Renal cortex interstitium (tissue), 15 donors: ENCODE data around the gene SLAMF6. TPM values are rescaled to one million over a fixed set of nuclear protein-coding genes. Genes with fewer than 3 reads are reported as not detected.
"Not testable (repeated sequence)": the region's sequence is repeated elsewhere in the genome, so short reads cannot be mapped to it uniquely, and the experiment has no call there.

Source experiments
- DNase-seq, 11 donors: peaks; one replicate each; pipeline ENCODE4 v3.0.0-alpha.2; 2013; ENCODE audit warnings: low read depth in 9 of 11, low spot score in 4 of 11; ENCODE audit errors: extremely low read depth in 1 of 11
- long read RNA-seq, 16 experiments: transcript quantifications; one replicate each; lab custom pipeline, GENCODE V29; 2026
- polyA plus RNA-seq, 3 donors: library from polyadenylated mRNA; unstranded; fragments of 120-200 nt; gene quantifications; one replicate each; pipeline ENCODE4 v1.2.1, GENCODE V29; 2013; ENCODE audit not compliant: insufficient read length in 3 of 3

The SLAMF6 gene
- polyA plus RNA-seq = under 1 TPM; 0.04 to 0.11 (median 0.11) TPM
- long read RNA-seq, donor 1 = 0 reads
- long read RNA-seq, donor 2 = 0 reads
- long read RNA-seq, donor 3 = 0 reads
- long read RNA-seq, donor 4 = 0 reads
- long read RNA-seq, donor 5 = 0 reads
- long read RNA-seq, donor 6 = 0 reads
- long read RNA-seq, donor 7 = 0 reads
- long read RNA-seq, donor 8 = 0 reads
- long read RNA-seq, donor 9 = 0 reads
- long read RNA-seq, donor 10 = 0 reads
- long read RNA-seq, donor 11 = 0 reads
- long read RNA-seq, donor 12 = 0 reads
- long read RNA-seq, donor 13 = 0 reads
- long read RNA-seq, donor 14 = 0 reads
- long read RNA-seq, donor 15 = 0 reads
- long read RNA-seq, donor 16 = 0 reads

DNA sequence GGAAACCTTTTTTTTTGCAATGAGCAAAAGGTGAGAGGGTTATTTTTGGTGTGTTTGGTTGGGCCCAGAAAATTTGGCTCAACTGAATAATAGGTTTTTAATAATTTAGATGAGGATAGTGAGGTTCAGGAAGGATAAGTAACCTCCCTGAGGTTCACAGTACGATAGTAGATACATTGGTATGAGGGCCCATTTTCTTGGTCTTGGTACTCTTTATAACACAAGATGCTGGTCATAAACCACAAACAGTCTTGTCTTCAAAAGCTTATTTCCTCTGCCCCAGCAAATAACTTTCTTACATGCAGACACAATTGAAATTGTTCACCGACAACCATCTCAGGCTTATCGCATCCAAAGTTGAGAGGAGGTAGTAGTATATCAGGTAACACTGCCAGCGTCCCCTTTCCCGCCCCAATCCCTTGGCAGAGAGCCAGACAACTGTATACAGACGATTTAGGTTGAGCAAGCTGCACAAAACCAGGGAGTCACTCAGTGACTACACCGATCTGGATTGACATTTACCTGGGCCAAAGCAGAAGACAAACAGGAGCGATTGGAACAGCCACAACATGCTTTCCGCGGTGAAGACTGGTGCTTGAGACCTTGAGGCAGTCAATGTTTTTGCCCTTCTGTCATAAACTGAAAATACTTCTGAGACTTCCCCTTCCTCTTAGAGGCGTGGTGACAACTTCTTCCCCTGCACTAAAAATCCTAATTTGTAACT, at the start of gene SLAMF6:
Gene SLAMF6 (minus strand): TSS at position 634 of the 724 bp plus-strand sequence. CDS start 63 bp downstream, at position 571.
- no peak for DNase-seq

DNA sequence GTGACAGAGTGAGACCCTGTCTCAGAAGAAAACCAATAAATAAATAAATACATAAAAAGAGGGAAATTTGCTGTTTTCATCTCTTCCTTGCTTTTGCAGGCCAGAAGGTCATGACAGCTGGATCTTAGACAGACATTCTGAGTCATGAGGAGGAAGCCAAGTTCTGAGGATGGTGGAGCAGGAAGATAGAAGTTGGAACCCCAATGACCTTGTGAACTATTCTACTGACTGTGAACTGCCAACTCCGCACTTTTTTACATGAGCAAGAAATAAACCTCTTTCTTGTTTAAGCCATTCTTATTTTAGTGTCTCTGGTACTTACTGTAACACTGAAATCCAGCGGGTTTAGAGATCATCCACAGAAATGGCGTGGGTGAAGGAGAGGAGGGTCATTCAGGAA, 47.8 kb upstream of the SLAMF6 start:
- no peak for DNase-seq

DNA sequence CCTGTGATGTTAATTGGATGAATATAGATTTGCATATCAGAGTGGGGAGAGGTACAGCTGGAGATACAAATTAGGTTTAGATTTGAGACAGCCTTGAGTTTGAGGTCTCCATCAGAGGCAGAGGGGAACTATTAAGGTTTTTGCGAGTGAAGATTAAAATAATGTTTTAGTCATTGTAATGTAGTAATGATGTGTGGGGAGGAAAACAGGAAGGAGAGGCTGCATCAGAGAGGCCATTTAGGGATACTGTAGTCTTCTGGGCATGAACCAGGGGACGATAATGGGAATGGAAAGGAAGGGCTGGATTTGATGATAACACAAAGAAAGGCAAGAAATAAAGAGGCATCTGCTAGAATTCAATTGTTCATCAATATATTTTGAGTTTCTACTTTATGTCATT, 46.8 kb upstream of the SLAMF6 start:
- no peak for DNase-seq

- no peak for DNase-seq
Observed at GRCh38 chr1:160567858-160568682, 45.0 kb upstream of the SLAMF6 start.

- DNase-seq = no peak
Observed at GRCh38 chr1:160567341-160567740, 44.3 kb upstream of the SLAMF6 start.

DNA sequence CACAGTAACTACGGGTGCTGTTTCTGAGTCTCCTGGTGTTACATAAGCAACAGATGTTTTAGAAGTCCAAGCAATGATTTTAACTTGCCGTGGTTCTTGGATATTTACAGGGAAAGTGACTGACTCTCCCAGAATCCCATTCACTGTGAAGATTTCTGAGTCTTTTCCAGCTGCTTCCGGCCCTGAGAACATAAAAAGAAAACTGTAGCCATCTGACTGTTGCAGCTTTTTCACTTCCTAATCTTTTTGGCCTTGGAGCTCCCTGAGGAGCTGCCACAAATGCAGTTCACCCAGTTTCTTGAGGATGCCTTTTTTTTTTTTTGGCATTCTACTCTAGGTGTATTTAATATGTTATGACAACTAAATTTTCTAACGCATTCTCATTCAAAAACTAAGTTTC, 42.5 kb upstream of the SLAMF6 start:
- no peak for DNase-seq

- not testable (repeated sequence) for DNase-seq
Observed at GRCh38 chr1:160563230-160563629, 40.2 kb upstream of the SLAMF6 start.

GRCh38 chr1:160562745-160563144, 39.7 kb upstream of the SLAMF6 start:
- not testable (repeated sequence) for DNase-seq

DNA sequence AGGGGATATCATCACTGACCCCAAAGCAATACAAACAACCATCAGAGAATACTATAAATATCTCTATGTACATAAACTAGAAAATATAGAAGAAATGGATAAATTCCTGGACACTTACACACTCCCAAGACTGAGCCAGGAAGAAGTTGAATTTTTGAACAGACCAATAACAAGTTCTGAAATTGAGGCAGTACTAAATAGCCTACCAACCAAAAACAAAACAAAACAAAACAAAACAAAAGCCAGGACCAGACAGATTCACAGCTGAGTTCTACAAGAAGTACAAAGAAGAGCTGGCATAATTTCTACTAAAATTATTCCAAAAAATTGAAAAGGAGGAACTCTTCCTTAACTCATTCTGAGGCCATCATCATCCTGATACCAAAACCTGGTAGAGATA, 37.8 kb upstream of the SLAMF6 start:
- no peak for DNase-seq

DNA sequence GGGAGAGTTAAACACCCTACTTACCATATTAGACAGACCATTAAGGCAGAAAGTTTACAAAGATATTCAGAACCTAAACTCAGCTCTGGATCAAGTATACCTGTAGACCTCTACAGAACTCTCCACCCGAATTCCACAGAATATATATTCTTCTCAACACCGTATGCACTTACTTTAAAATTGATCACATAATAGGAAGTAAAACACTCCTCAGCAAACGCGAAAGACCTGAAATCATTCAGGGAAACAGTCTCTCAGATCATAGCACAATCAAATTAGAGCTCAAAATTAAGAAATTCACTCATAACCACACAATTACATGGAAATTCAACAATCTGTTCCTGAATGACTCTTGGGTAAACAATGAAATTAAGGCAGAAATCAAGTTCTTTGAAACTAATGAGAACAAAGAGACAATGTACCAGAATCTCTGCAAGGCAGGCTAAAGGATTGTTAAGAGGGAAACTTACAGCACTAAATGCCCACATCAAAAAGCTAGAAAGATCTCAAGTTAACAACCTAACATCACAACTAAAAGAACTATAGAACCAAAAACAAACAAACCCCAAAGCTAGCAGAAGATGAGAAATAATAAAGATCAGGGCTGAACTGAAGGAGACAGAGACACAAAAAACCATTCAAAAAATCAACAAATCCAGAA, 37.1 kb upstream of the SLAMF6 start:
- DNase-seq = no peak

GRCh38 chr1:160559437-160559836, 36.4 kb upstream of the SLAMF6 start:
- not testable (repeated sequence) for DNase-seq

GRCh38 chr1:160558660-160559380, 35.8 kb upstream of the SLAMF6 start:
- DNase-seq = no peak

DNA sequence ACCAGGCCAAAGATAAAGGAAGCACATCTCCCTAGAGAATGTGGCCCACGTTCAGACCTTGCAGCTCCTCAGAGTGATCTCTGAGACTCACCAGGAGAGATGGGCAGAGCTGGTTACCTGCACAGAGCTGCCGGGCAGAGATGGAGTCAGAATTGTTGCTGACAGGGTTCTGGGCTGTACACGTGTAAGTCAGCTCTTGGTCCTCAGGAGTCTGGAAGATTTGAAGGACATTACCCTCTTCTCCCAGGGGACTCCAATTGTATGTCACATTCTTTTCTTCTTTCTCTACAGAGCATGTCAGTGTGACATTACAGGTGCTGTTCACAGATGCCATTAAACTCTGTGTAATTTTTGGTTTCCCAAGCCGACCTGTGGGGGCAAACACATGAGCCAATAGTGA, 30.7 kb upstream of the SLAMF6 start:
- DNase-seq = no peak

GRCh38 chr1:160552425-160552824, 29.4 kb upstream of the SLAMF6 start:
- DNase-seq = no peak

DNA sequence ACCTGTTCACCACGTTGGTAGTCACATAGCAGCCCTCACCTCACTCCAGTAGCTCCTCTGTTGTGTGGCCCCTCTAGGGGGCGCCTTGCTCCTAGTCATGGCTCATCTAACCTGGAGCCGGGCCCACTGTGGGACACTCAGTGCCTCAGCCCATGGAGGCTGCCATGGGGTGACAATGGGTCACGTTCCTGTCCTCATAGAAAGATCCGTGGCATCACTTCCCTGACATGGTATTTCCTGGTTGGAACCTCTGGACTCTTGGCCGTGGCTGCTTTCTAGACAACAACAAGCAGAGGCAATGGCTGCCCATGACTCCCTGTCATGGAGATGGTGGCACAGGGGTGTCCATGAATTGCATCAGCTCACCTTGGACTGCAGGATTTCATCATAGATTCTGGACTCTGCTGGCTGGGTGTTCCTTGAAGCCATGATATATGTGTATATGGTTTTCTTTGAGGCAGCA, 27.5 kb upstream of the SLAMF6 start:
- no peak for DNase-seq

- no peak for DNase-seq
Observed at GRCh38 chr1:160549665-160550006, 26.6 kb upstream of the SLAMF6 start.

- DNase-seq = no peak
Observed at GRCh38 chr1:160548960-160549664, 26.1 kb upstream of the SLAMF6 start.

- no peak for DNase-seq
Observed at GRCh38 chr1:160548183-160548582, 25.1 kb upstream of the SLAMF6 start.
